ENCODE data around the gene WDR5B.

DNA sequence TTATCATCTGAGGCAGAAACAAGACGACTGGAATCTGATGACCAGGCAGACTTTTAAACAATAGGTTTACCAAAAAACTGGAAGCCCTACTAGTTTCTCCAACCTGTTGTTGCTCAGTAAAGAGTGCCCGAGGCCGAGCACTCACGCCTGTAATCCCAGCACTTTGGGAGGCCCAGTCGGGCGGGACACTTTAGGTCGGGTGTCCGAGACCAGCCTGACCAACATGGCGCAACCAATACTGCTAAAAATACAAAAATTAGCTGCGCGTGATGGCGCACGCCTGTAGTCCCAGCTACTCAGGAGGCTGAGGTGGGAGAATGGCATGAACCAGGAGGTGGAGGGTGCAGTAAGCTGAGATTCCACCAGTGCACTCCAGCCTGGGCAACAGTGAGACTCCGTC lies 1.1 kb upstream of the WDR5B start:
- TF ChIP-seq, protein P1, sequence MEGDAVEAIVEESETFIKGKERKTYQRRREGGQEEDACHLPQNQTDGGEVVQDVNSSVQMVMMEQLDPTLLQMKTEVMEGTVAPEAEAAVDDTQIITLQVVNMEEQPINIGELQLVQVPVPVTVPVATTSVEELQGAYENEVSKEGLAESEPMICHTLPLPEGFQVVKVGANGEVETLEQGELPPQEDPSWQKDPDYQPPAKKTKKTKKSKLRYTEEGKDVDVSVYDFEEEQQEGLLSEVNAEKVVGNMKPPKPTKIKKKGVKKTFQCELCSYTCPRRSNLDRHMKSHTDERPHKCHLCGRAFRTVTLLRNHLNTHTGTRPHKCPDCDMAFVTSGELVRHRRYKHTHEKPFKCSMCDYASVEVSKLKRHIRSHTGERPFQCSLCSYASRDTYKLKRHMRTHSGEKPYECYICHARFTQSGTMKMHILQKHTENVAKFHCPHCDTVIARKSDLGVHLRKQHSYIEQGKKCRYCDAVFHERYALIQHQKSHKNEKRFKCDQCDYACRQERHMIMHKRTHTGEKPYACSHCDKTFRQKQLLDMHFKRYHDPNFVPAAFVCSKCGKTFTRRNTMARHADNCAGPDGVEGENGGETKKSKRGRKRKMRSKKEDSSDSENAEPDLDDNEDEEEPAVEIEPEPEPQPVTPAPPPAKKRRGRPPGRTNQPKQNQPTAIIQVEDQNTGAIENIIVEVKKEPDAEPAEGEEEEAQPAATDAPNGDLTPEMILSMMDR (IDR thresholded peaks at IDR 0.05) = no peak
- TF ChIP-seq POLR2A (IDR thresholded peaks at IDR 0.05) = no peak

Measured in lower leg skin (tissue), 3 donors.